KBM-7 (cell line): ENCODE data around the gene CNTNAP5.

ENCODE experiments used
- DNase-seq: peaks from one replicate; pipeline ENCODE4 v3.0.0-alpha.2; 2015
- in situ Hi-C: fragments of 300-500 bp; cut with MboI; formaldehyde crosslinking; loops from 2 replicates; pipeline ENCODE4 v1.14.3; 2020; ENCODE audit warnings: low sequenced_read_pairs, low pct_unique_long_range_greater_than_20kb, mixed read lengths

CNTNAP5 gene

GRCh38 chr2:124050833-124051497 lies 25.9 kb downstream of the CNTNAP5 start:
- in situ Hi-C loops, result no loop called here
- no peak for DNase-seq

- in situ Hi-C loops, result no loop called here
- no peak for DNase-seq
Measured at GRCh38 chr2:124053796-124054195, 28.7 kb downstream of the CNTNAP5 start.

GRCh38 chr2:124063596-124063995 lies 38.5 kb downstream of the CNTNAP5 start:
- no peak for DNase-seq
- in situ Hi-C loops, result no loop called here

GRCh38 chr2:124065636-124066035 lies 40.5 kb downstream of the CNTNAP5 start:
- in situ Hi-C loops, result no loop called here
- DNase-seq, result no peak

- in situ Hi-C loops, result no loop called here
- no peak for DNase-seq
Measured at GRCh38 chr2:124066776-124067175, 41.7 kb downstream of the CNTNAP5 start.

- in situ Hi-C loops, result no loop called here
- no peak for DNase-seq
Measured at GRCh38 chr2:124079045-124079444, 54.0 kb downstream of the CNTNAP5 start.

- no peak for DNase-seq
- in situ Hi-C loops, result no loop called here
Measured at GRCh38 chr2:124080281-124081153, 55.4 kb downstream of the CNTNAP5 start.

GRCh38 chr2:124081154-124081716 lies 56.1 kb downstream of the CNTNAP5 start:
- DNase-seq, result no peak
- in situ Hi-C loops, result no loop called here

GRCh38 chr2:124088616-124089015 lies 63.5 kb downstream of the CNTNAP5 start:
- DNase-seq, result no peak
- in situ Hi-C loops, result no loop called here

GRCh38 chr2:124091721-124092120 lies 66.6 kb downstream of the CNTNAP5 start:
- DNase-seq, result no peak
- in situ Hi-C loops, result no loop called here

- no peak for DNase-seq
- in situ Hi-C loops, result no loop called here
Measured at GRCh38 chr2:124092651-124093050, 67.6 kb downstream of the CNTNAP5 start.

GRCh38 chr2:124104914-124105313 lies 79.8 kb downstream of the CNTNAP5 start:
- DNase-seq, result no peak
- in situ Hi-C loops, result no loop called here

GRCh38 chr2:124112206-124112605 lies 87.1 kb downstream of the CNTNAP5 start:
- in situ Hi-C loops, result no loop called here
- no peak for DNase-seq

GRCh38 chr2:124112966-124113365 lies 87.9 kb downstream of the CNTNAP5 start:
- in situ Hi-C loops, result no loop called here

GRCh38 chr2:124120246-124120645 lies 95.2 kb downstream of the CNTNAP5 start:
- in situ Hi-C loops, result no loop called here
- no peak for DNase-seq

More at GRCh38 chr2:124112966-124113365, 87.9 kb downstream of the CNTNAP5 start:
- DNase-seq, result no peak

- DNase-seq, result no peak
- in situ Hi-C loops, result no loop called here
Measured at GRCh38 chr2:124121106-124121505, 96.0 kb downstream of the CNTNAP5 start.

- in situ Hi-C loops, result no loop called here
- DNase-seq, result no peak
Measured at GRCh38 chr2:124121760-124122275, 96.7 kb downstream of the CNTNAP5 start.

GRCh38 chr2:124122340-124122739 lies 97.3 kb downstream of the CNTNAP5 start:
- in situ Hi-C loops, result no loop called here

GRCh38 chr2:124131276-124131675 lies 106.2 kb downstream of the CNTNAP5 start:
- in situ Hi-C loops, result no loop called here
- DNase-seq, result no peak

More at GRCh38 chr2:124122340-124122739, 97.3 kb downstream of the CNTNAP5 start:
- DNase-seq, result no peak

- in situ Hi-C loops, result no loop called here
- DNase-seq, result no peak
Measured at GRCh38 chr2:124136110-124136509, 111.0 kb downstream of the CNTNAP5 start.
